Esophagus squamous epithelium (tissue), 4 donors: ENCODE results near the gene CCDC106.

Source experiments
- CTCF ChIP-seq, 6 experiments: fragments of 450-650 bp in 4 of 6; fragments of 200-600 bp in 2 of 6; sonication (generic) in 2 of 6; IDR thresholded peaks; one replicate each; pipeline ENCODE4 v1.5.1; 2016 to 2019; ENCODE audit warnings: antibody characterized with exemption in 6 of 6, mild to moderate bottlenecking in 4 of 6, moderate library complexity in 4 of 6
- POLR2A ChIP-seq, 4 donors: fragments of 450-650 bp; IDR thresholded peaks; one replicate each; pipeline ENCODE4 v1.6.1; 2017; ENCODE audit warnings: antibody characterized with exemption in 4 of 4, mild to moderate bottlenecking in 4 of 4, moderate library complexity in 3 of 4

DNA sequence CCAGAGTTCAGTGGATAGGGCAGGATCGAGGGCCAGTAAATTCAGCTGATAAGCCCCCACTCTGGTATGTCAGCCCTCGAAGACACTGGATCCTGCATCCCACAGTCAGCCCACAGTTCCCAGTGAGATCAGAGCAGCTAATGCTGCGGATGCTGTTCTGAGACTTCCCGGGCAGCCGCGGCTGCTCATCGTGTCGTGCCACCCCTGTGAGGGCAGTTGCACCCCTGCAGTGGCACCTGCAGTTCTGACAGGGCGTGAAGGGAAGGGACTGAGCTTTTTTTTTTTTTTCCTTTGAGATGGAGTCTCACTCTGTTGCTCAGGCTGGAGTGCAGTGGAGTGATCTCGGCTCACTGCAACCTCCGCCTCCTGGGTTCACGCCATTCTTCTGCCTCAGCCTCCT is 19.5 kb downstream of the CCDC106 start:
- no peak for TF ChIP-seq POLR2A (IDR thresholded peaks at IDR 0.05)
- no peak for TF ChIP-seq CTCF (IDR thresholded peaks at IDR 0.05)
